ENCODE data around the gene PRELID3B. TPM values are rescaled to one million over a fixed set of nuclear protein-coding genes. Genes with fewer than 3 reads are reported as not detected.

Gene PRELID3B
- total and polyA plus RNA-seq, 2 of the 13 experiments (the other 11 are each of a cell fraction or from before 2014, with no cell fraction given) = 23.3 to 42.6 TPM

GRCh38 chr20:59004763-59005522 is 37.6 kb downstream of the PRELID3B start (continued):
- TF ChIP-seq ZBTB39 (CRISPR knock-in tag; IDR thresholded peaks at IDR 0.05) (no peak), ZNF777 (CRISPR knock-in tag; IDR thresholded peaks at IDR 0.05) (no peak), ETV5 (CRISPR knock-in tag; IDR thresholded peaks at IDR 0.05; ENCODE audit: borderline replicate concordance) (peak; percentile 52; the same call in 1 of the 2 replicates), ZNF382 (CRISPR knock-in tag; IDR thresholded peaks at IDR 0.05; ENCODE audit: borderline replicate concordance) (no peak), ELF1 (CRISPR knock-in tag; IDR thresholded peaks at IDR 0.05) (peak; percentile 60; the same call in 1 of the 2 replicates), ZNF367 (CRISPR knock-in tag; IDR thresholded peaks at IDR 0.05; ENCODE audit: borderline replicate concordance) (no peak), ZNF713 (CRISPR knock-in tag; IDR thresholded peaks at IDR 0.05) (no peak), ZNF564 (CRISPR knock-in tag; IDR thresholded peaks at IDR 0.05) (no peak), SIX4 (CRISPR knock-in tag; IDR thresholded peaks at IDR 0.05) (no peak), TBL1XR1 (IDR thresholded peaks at IDR 0.05; ENCODE audit: borderline replicate concordance, low read length, partially characterized antibody) (no peak), KLF12 (CRISPR knock-in tag; IDR thresholded peaks at IDR 0.05; ENCODE audit: borderline replicate concordance) (no peak; the same call in 1 of the 2 replicates), ZNF260 (CRISPR knock-in tag; IDR thresholded peaks at IDR 0.05; ENCODE audit: borderline replicate concordance, low read depth) (no peak), GATA4 (IDR thresholded peaks at IDR 0.05; ENCODE audit: borderline replicate concordance, low read depth) (no peak), CREB1 (IDR thresholded peaks at IDR 0.05) (no peak), CREB1 (CRISPR knock-in tag; IDR thresholded peaks at IDR 0.05) (no peak), ZNF607 (CRISPR knock-in tag; IDR thresholded peaks at IDR 0.05; ENCODE audit: borderline replicate concordance) (0 out of 2 replicates have a peak, but pooled peaks have one; percentile 37), ZNF724P (CRISPR knock-in tag; IDR thresholded peaks at IDR 0.05; ENCODE audit: borderline replicate concordance) (no peak), ZNF251 (CRISPR knock-in tag; IDR thresholded peaks at IDR 0.05) (no peak), KDM6A (CRISPR knock-in tag; IDR thresholded peaks at IDR 0.05; ENCODE audit: low read depth) (no peak), FOXO1 (CRISPR knock-in tag; IDR thresholded peaks at IDR 0.05) (peak; percentile 42; the same call in 1 of the 2 replicates)
- TF ChIP-seq, protein P1, sequence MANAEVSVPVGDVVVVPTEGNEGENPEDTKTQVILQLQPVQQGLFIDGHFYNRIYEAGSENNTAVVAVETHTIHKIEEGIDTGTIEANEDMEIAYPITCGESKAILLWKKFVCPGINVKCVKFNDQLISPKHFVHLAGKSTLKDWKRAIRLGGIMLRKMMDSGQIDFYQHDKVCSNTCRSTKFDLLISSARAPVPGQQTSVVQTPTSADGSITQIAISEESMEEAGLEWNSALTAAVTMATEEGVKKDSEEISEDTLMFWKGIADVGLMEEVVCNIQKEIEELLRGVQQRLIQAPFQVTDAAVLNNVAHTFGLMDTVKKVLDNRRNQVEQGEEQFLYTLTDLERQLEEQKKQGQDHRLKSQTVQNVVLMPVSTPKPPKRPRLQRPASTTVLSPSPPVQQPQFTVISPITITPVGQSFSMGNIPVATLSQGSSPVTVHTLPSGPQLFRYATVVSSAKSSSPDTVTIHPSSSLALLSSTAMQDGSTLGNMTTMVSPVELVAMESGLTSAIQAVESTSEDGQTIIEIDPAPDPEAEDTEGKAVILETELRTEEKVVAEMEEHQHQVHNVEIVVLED (CRISPR knock-in tag; IDR thresholded peaks at IDR 0.05; ENCODE audit: borderline replicate concordance) = 0 out of 2 replicates have a peak, but pooled peaks have one; percentile 27
- TF ChIP-seq, protein P2, sequence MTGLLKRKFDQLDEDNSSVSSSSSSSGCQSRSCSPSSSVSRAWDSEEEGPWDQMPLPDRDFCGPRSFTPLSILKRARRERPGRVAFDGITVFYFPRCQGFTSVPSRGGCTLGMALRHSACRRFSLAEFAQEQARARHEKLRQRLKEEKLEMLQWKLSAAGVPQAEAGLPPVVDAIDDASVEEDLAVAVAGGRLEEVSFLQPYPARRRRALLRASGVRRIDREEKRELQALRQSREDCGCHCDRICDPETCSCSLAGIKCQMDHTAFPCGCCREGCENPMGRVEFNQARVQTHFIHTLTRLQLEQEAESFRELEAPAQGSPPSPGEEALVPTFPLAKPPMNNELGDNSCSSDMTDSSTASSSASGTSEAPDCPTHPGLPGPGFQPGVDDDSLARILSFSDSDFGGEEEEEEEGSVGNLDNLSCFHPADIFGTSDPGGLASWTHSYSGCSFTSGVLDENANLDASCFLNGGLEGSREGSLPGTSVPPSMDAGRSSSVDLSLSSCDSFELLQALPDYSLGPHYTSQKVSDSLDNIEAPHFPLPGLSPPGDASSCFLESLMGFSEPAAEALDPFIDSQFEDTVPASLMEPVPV (CRISPR knock-in tag; IDR thresholded peaks at IDR 0.05) = no peak
- TF ChIP-seq, protein P3, sequence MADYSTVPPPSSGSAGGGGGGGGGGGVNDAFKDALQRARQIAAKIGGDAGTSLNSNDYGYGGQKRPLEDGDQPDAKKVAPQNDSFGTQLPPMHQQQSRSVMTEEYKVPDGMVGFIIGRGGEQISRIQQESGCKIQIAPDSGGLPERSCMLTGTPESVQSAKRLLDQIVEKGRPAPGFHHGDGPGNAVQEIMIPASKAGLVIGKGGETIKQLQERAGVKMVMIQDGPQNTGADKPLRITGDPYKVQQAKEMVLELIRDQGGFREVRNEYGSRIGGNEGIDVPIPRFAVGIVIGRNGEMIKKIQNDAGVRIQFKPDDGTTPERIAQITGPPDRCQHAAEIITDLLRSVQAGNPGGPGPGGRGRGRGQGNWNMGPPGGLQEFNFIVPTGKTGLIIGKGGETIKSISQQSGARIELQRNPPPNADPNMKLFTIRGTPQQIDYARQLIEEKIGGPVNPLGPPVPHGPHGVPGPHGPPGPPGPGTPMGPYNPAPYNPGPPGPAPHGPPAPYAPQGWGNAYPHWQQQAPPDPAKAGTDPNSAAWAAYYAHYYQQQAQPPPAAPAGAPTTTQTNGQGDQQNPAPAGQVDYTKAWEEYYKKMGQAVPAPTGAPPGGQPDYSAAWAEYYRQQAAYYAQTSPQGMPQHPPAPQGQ (CRISPR knock-in tag; IDR thresholded peaks at IDR 0.05; ENCODE audit: borderline replicate concordance) = 0 out of 2 replicates have a peak, but pooled peaks have one; percentile 21

All from HepG2 (cell line).